ENCODE data around the gene HOOK2. TPM values are rescaled to one million over a fixed set of nuclear protein-coding genes. Genes with fewer than 3 reads are reported as not detected.
"Not testable (repeated sequence)": the region's sequence is repeated elsewhere in the genome, so short reads cannot be mapped to it uniquely, and the experiment has no call there.

The HOOK2 gene
- total RNA-seq, 4 donors from 2014 or later, result 27.3 to 109 (median 50.2) TPM

GRCh38 chr19:12800923-12801465 is 25.6 kb upstream of the HOOK2 start:
- TF ChIP-seq POLR2A (IDR thresholded peaks at IDR 0.05), result no peak
- peak in 1 of 5 experiments; percentile 2 for TF ChIP-seq CTCF (IDR thresholded peaks at IDR 0.05)
- H3K9me3 ChIP-seq, result no peaks in the 10 kb centered on the region
- H3K4me1 ChIP-seq, result peaks cover 0 to 34% (median 13%) of the 10 kb centered on the region in 4 donors
- DNase-seq (ENCODE audit: low spot score in 2 of 2), result no peak
- peak overlapping the region; percentile 67 to 88 (median 80) for H3K27ac ChIP-seq
- WGBS, 2 donors, result 8 to 12% methylated on average over 21 to 32 of the region's 38 CpGs
- peak overlapping the region; percentile 64 to 82 (median 78) for H3K4me3 ChIP-seq
- H3K27me3 ChIP-seq, result no peaks in the 10 kb centered on the region
- H3K36me3 ChIP-seq, result peaks cover 0 to 31% (median 0%) of the 10 kb centered on the region in 3 donors

- TF ChIP-seq CTCF (IDR thresholded peaks at IDR 0.05) (no peak), EP300 (IDR thresholded peaks at IDR 0.05) (no peak), POLR2A (IDR thresholded peaks at IDR 0.05) (no peak)
- DNase-seq (ENCODE audit: low spot score in 2 of 2), result no peak
- H3K9me3 ChIP-seq, result no peaks in the 10 kb centered on the region
- H3K4me3 ChIP-seq, result peak overlapping the region in 1 of 4 donors; percentile 77
- peaks cover 0 to 36% (median 16%) of the 10 kb centered on the region in 4 donors for H3K4me1 ChIP-seq
- 71 to 75% methylated on average over 1 of the region's 1 CpG for WGBS, 2 donors
- H3K27ac ChIP-seq, result peak overlapping the region in 2 of 4 donors; percentile 81 to 88
- peaks cover 0 to 31% (median 0%) of the 10 kb centered on the region in 3 donors for H3K36me3 ChIP-seq
- no peaks in the 10 kb centered on the region for H3K27me3 ChIP-seq
These were observed 25.1 kb upstream of the HOOK2 start for GRCh38 chr19:12800466-12800770.

- 87 to 89% methylated on average over 15 to 18 of the region's 18 CpGs for WGBS, 2 donors
- TF ChIP-seq EP300 (IDR thresholded peaks at IDR 0.05), result no peak
- no peak for TF ChIP-seq POLR2A (IDR thresholded peaks at IDR 0.05)
- TF ChIP-seq CTCF (IDR thresholded peaks at IDR 0.05), result no peak
- H3K9me3 ChIP-seq, result no peaks in the 10 kb centered on the region
- H3K4me1 ChIP-seq, result peaks cover 0 to 39% (median 16%) of the 10 kb centered on the region in 4 donors
- H3K36me3 ChIP-seq, result peaks cover 0 to 31% (median 0%) of the 10 kb centered on the region in 3 donors
- no peak for DNase-seq (ENCODE audit: low spot score in 2 of 2)
- no peaks in the 10 kb centered on the region for H3K27me3 ChIP-seq
- H3K27ac ChIP-seq, result peak overlapping the region in 2 of 4 donors; percentile 81 to 88
- no peak overlapping the region for H3K4me3 ChIP-seq
These were observed 24.6 kb upstream of the HOOK2 start for GRCh38 chr19:12799742-12800465.

GRCh38 chr19:12797607-12798006 is 22.3 kb upstream of the HOOK2 start:
- not testable (repeated sequence) for H3K27me3 ChIP-seq; DNase-seq (ENCODE audit: low spot score in 2 of 2); H3K27ac ChIP-seq; H3K9me3 ChIP-seq; H3K4me3 ChIP-seq
- 93 to 95% methylated on average over 7 of the region's 7 CpGs for WGBS, 2 donors
- Histone ChIP-seq H3K4me1 (peaks cover 0 to 51% (median 26%) of the 10 kb centered on the region in 4 donors), H3K36me3 (peaks cover 0 to 31% (median 0%) of the 10 kb centered on the region in 3 donors)

DNA sequence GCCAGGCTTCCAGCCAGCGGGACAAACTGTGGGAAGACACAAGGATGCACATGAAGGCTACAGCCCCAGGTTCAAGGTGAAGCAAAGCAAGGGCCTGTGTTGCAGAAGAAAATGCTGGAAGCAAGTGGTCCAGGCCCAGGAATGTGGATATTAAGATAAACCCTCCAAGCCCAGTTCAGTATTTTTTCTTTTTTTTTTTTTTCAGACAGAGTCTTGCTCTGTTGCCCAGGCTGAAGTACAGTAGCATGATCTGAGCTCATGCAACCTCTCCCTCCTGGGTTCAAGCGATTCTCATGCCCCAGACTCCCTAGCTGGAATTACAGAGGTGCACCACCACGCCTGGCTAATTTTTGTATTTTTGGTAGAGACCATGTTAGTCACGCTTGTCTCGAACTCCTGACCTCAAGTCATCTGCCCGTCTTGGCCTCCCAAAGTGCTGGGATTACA is 21.8 kb upstream of the HOOK2 start:
- Histone ChIP-seq H3K4me1 (peaks cover 0 to 47% (median 24%) of the 10 kb centered on the region in 4 donors), H3K27me3 (no peaks in the 10 kb centered on the region), H3K27ac (no peak overlapping the region), H3K9me3 (no peaks in the 10 kb centered on the region), H3K4me3 (no peak overlapping the region), H3K36me3 (peaks cover 0 to 31% (median 0%) of the 10 kb centered on the region in 3 donors)
- DNase-seq (ENCODE audit: low spot score in 2 of 2), result no peak
- 89 to 90% methylated on average over 6 of the region's 6 CpGs for WGBS, 2 donors
- no peak for TF ChIP-seq CTCF (IDR thresholded peaks at IDR 0.05)
- no peak for TF ChIP-seq EP300 (IDR thresholded peaks at IDR 0.05)
- TF ChIP-seq POLR2A (IDR thresholded peaks at IDR 0.05), result no peak

All from tibial nerve (tissue), 4 donors.